K562 (cell line): ENCODE data around the gene RTP3. TPM values are rescaled to one million over a fixed set of nuclear protein-coding genes. Genes with fewer than 3 reads are reported as not detected.
A peak's percentile ranks its signal among the peaks of the same experiment; 100 is the strongest.
"Not testable (repeated sequence)": the region's sequence is repeated elsewhere in the genome, so short reads cannot be mapped to it uniquely, and the experiment has no call there.

Experiments used
- ATAC-seq: fragments of 200-7000 bp; cut with Tn5 transposase; 3 replicates; pipeline ENCODE4 v1.9.1; 2020; ENCODE audit warnings: moderate library complexity
- BruUV-seq: library from RNA; stranded (reverse); fragments of 400-500 nt; replicated peaks from 2 replicates; lab custom pipeline; 2021; lab: Mats Ljungman, UMichigan
- CTCF ChIA-PET: fragments of 300-600 bp; formaldehyde crosslinking; extraction: SDS; loops from one replicate; lab custom pipeline; 2021; ENCODE audit warnings: low intra/inter-chr PET ratio; lab: Yijun Ruan, JAX
- POLR2A ChIA-PET: fragments of 300-600, 350-650 bp; sonication (Branson Sonifier 250); formaldehyde crosslinking; extraction: SDS; loops from one replicate; lab custom pipeline; 2021; ENCODE audit warnings: antibody characterized with exemption, inconsistent platforms; lab: Yijun Ruan, JAX
- DNase-seq, 4 experiments: peaks; one replicate each; pipeline versions ENCODE4 v3.0.0 to v3.0.0-alpha.2; 2011 to 2018; ENCODE audit warnings: low spot score in 3 of 4, mixed read lengths in 3 of 4; ENCODE audit errors: extremely low read depth in 1 of 4
- FAIRE-seq: peaks from 2 replicates; lab custom pipeline; 2011; peaks lifted over from hg19 to GRCh38; lab: Jason Lieb, UNC
- H2AFZ ChIP-seq: 2 replicates; pipeline ENCODE4 v1.6.0; 2011; ENCODE audit warnings: low read depth, low read length, control low read depth, inconsistent platforms
- H3K27ac ChIP-seq: fragments of 200-600 bp; 3 replicates; pipeline ENCODE4 v1.8.0; 2011; ENCODE audit warnings: low read depth, mild to moderate bottlenecking, control low read depth, inconsistent platforms, low read length, moderate library complexity, mixed read lengths; ENCODE audit errors: extremely low read depth
- H3K27me3 ChIP-seq, 2 experiments: fragments of 300-600 bp in 1 of 2; 2 replicates in 1 of 2; 3 replicates in 1 of 2; pipeline versions ENCODE4 v1.6.0 to v1.8.0; 2011; ENCODE audit warnings: inconsistent platforms in 2 of 2, low read length in 2 of 2, mild to moderate bottlenecking in 1 of 2, mixed read lengths in 1 of 2, moderate library complexity in 1 of 2; ENCODE audit not compliant: control insufficient read depth in 2 of 2, insufficient read depth in 2 of 2
- H3K36me3 ChIP-seq: fragments of 300-600 bp; 3 replicates; pipeline ENCODE4 v1.8.0; 2011; ENCODE audit warnings: mild to moderate bottlenecking, low read length, inconsistent platforms; ENCODE audit not compliant: control insufficient read depth, insufficient read depth
- H3K4me1 ChIP-seq, 2 experiments: fragments of 200-600 bp in 1 of 2; replicated peaks in 1 of 2; 2 replicates in 1 of 2; 3 replicates in 1 of 2; pipeline versions ENCODE4 v1.5.1 to v1.8.0; 2011; ENCODE audit warnings: inconsistent platforms in 2 of 2, low read length in 2 of 2, mild to moderate bottlenecking in 1 of 2, mixed read lengths in 1 of 2, moderate library complexity in 1 of 2; ENCODE audit not compliant: control insufficient read depth in 2 of 2, insufficient read depth in 2 of 2
- H3K4me2 ChIP-seq: 2 replicates; pipeline ENCODE4 v1.6.1; 2011; ENCODE audit warnings: low read length, control low read depth, inconsistent platforms, mixed read lengths; ENCODE audit not compliant: insufficient read depth
- H3K4me3 ChIP-seq: fragments of 200-600 bp; sonication (generic), shearing (Covaris generic); 2 replicates; pipeline ENCODE4 v1.5.1; 2016; ENCODE audit warnings: control low read depth, inconsistent platforms
- H3K79me2 ChIP-seq: fragments of 200-600 bp; 3 replicates; pipeline ENCODE4 v1.8.0; 2011; ENCODE audit warnings: low read length, inconsistent platforms; ENCODE audit not compliant: control insufficient read depth, insufficient read depth
- H3K9ac ChIP-seq, 2 experiments: 2 replicates each; pipeline versions ENCODE4 v1.6.0 to v1.6.1; 2011; ENCODE audit warnings: low read depth in 2 of 2, low read length in 2 of 2, control low read depth in 1 of 2, inconsistent platforms in 1 of 2, mild to moderate bottlenecking in 1 of 2, mixed read lengths in 1 of 2; ENCODE audit not compliant: insufficient read depth in 1 of 2
- H3K9me1 ChIP-seq: one replicate; pipeline ENCODE4 v1.6.0; 2011; ENCODE audit warnings: inconsistent platforms, mild to moderate bottlenecking, low read length, moderate library complexity; ENCODE audit not compliant: control insufficient read depth, insufficient read depth
- H3K9me3 ChIP-seq: replicated peaks from 2 replicates; pipeline ENCODE4 v1.5.1; 2011; ENCODE audit warnings: low read depth, low read length, inconsistent platforms; ENCODE audit not compliant: control insufficient read depth, insufficient read depth
- H4K20me1 ChIP-seq: replicated peaks from 2 replicates; pipeline ENCODE4 v1.6.1; 2011; ENCODE audit warnings: low read length, inconsistent platforms, mixed read lengths; ENCODE audit not compliant: control insufficient read depth, insufficient read depth
- CBFA2T3 ChIP-seq: fragments of 450-650 bp; IDR thresholded peaks from 2 replicates; pipeline ENCODE4 v1.6.1; 2017
- DMBX1 ChIP-seq: fragments of 250-450 bp; sonication (Bioruptor Pico); IDR thresholded peaks from 2 replicates; pipeline ENCODE4 v1.8.0; 2022; ENCODE audit warnings: inconsistent platforms, mild to moderate bottlenecking, moderate library complexity, borderline replicate concordance
- E2F3 ChIP-seq: fragments of 250-450 bp; sonication (Bioruptor Pico); IDR thresholded peaks from 2 replicates; pipeline ENCODE4 v1.4.0; 2020; ENCODE audit warnings: mild to moderate bottlenecking
- WGBS: fragments of 100-300 bp; shearing (Covaris generic); methylation state at CpG from one replicate; pipeline ENCODE4 v1.1.6; 2016; ENCODE audit warnings: low coverage, mixed read lengths; ENCODE audit not compliant: insufficient coverage; ENCODE audit errors: missing lambda C conversion rate; 5-methylcytosine and 5-hydroxymethylcytosine counted together
- in situ Hi-C: fragments of 300-500 bp; cut with MboI; formaldehyde crosslinking; loops from 4 replicates; pipeline ENCODE4 v1.15.0; 2018; ENCODE audit warnings: inconsistent platforms, mixed read lengths
- intact Hi-C: fragments of 100-400 bp; cut with micrococcal nuclease; formaldehyde crosslinking; loops from 2 replicates; pipeline ENCODE4 v1.14.2; 2022
- polyA plus RNA-seq, 8 experiments: library from polyadenylated mRNA; depleted of rRNA in 4 of 8; stranded (reverse) in 5 of 8; unstranded in 3 of 8; fragments of >200 nt; fragmentation: Nextera tagmentation in 2 of 8; fragmentation: Illumina TruSeq in 1 of 8; extraction: Ambion mirVana in 2 of 8; extraction: Trizol in 1 of 8; gene quantifications; 2 replicates each; pipeline versions ENCODE4 v1.2.1 to v1.2.3, GENCODE V29; 2011 to 2014; ENCODE audit warnings: inconsistent platforms in 1 of 8, missing spikeins in 1 of 8
- total RNA-seq, 7 experiments: library from RNA; depleted of rRNA in 6 of 7; stranded (reverse); fragments of >200 nt in 6 of 7; fragmentation: Illumina TruSeq in 2 of 7; extraction: Trizol in 2 of 7; gene quantifications; 2 replicates each; pipeline versions ENCODE4 v1.2.1 to v1.2.3, GENCODE V29; 2011 to 2021; ENCODE audit warnings: low replicate concordance in 1 of 7
- TF ChIP-seq, protein P1 (sequence below): fragments of 250-450 bp; sonication (Bioruptor Pico); IDR thresholded peaks from 2 replicates; pipeline ENCODE4 v1.5.0; 2021
- TF ChIP-seq, protein P2 (sequence below), 2 experiments: fragments of 200-800 bp in 1 of 2; sonication (Bioruptor generic) in 1 of 2; sonication (generic) in 1 of 2; formaldehyde crosslinking in 1 of 2; IDR thresholded peaks in 1 of 2; conservative IDR thresholded peaks in 1 of 2; 2 replicates each; pipeline versions ENCODE4 v1.5.0 to v1.6.1; 2016 to 2020; ENCODE audit warnings: missing compliant biosample characterization in 1 of 2, missing genetic modification characterization in 1 of 2, missing genetic modification reagents in 1 of 2

RTP3 gene
- total and polyA plus RNA-seq, 9 of the 15 experiments (the other 6 are each of a cell fraction or from before 2014, with no cell fraction given), result not detected

DNA sequence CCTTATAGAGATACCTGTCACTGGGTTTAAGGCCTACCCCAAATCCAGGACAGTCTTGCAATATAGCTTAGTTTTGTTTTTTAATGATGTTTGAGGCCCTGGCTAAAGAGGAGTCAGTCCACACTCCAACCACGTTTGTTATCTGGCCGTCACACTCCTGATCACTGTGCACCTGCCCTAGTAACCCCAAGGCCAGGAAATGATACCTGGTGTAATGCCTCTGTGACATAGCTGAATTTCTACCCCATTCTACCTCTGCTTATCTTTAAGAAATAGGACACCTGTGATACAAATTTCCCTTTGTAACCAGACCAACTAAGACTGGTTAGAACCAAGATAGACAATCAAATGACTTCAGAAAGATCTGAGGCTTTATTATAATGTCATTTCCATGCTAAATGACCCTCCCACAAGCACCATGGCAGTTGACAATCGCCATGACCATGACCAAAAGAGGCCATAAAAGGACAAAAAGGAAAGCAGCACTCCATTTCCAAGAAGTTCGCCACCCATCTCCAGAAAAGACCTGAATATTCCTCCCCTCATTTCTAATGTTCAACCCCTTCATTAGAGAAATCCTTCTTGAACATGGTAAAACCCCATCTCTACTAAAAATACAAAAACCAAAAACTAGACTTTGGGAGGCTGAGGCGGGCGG lies 4.8 kb upstream of the RTP3 start (continued):
- TF ChIP-seq E2F3 (no peak), DMBX1 (0 out of 2 replicates have a peak, but pooled peaks have one; percentile 40), CBFA2T3 (peak; percentile 85)
- TF ChIP-seq, protein P1, sequence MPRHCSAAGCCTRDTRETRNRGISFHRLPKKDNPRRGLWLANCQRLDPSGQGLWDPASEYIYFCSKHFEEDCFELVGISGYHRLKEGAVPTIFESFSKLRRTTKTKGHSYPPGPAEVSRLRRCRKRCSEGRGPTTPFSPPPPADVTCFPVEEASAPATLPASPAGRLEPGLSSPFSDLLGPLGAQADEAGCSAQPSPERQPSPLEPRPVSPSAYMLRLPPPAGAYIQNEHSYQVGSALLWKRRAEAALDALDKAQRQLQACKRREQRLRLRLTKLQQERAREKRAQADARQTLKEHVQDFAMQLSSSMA (CRISPR knock-in tag), result no peak
- TF ChIP-seq, protein P2, sequence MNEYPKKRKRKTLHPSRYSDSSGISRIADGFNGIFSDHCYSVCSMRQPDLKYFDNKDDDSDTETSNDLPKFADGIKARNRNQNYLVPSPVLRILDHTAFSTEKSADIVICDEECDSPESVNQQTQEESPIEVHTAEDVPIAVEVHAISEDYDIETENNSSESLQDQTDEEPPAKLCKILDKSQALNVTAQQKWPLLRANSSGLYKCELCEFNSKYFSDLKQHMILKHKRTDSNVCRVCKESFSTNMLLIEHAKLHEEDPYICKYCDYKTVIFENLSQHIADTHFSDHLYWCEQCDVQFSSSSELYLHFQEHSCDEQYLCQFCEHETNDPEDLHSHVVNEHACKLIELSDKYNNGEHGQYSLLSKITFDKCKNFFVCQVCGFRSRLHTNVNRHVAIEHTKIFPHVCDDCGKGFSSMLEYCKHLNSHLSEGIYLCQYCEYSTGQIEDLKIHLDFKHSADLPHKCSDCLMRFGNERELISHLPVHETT (CRISPR knock-in tag; conservative IDR thresholded peaks at IDR 0.05 in 1 of 2, IDR thresholded peaks at IDR 0.05 in 1 of 2), result no peak

DNA sequence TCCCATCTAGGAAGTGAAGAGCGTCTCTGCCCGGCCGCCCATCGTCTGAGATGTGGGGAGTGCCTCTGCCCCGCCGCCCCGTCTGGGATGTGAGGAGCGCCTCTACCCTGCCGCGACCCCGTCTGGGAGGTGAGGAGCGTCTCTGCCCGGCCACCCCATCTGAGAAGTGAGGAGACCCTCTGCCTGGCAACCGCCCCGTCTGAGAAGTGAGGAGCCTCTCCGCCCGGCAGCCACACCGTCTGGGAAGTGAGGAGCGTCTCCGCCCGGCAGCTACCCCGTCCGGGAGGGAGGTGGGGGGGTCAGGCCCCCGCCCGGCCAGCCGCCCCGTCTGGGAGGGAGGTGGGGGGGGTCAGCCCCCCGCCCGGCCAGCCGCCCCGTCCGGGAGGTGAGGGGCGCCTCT lies 3.3 kb upstream of the RTP3 start:
- H3K9me1 ChIP-seq, H2AFZ ChIP-seq, H3K79me2 ChIP-seq, DNase-seq, intact Hi-C loops, ATAC-seq, H3K27ac ChIP-seq, H4K20me1 ChIP-seq, FAIRE-seq, H3K9ac ChIP-seq, BruUV-seq, H3K36me3 ChIP-seq, H3K4me2 ChIP-seq, POLR2A ChIA-PET, H3K27me3 ChIP-seq, H3K4me3 ChIP-seq, CTCF ChIA-PET, in situ Hi-C loops, H3K9me3 ChIP-seq: not testable (repeated sequence)
- WGBS, result 81% methylated on average over 5 of the region's 33 CpGs
- peaks cover 43 to 61% of the 10 kb centered on the region in 2 experiments; a peak in 4 of 5 replicates for H3K4me1 ChIP-seq
